ENCODE measurements around the gene TMEM218. TPM values are rescaled to one million over a fixed set of nuclear protein-coding genes. Genes with fewer than 3 reads are reported as not detected.

The TMEM218 gene
- total and polyA plus RNA-seq, 2 of the 8 experiments (the other 6 are each of a cell fraction or from before 2014, with no cell fraction given) = 17.0 to 33.5 TPM

DNA sequence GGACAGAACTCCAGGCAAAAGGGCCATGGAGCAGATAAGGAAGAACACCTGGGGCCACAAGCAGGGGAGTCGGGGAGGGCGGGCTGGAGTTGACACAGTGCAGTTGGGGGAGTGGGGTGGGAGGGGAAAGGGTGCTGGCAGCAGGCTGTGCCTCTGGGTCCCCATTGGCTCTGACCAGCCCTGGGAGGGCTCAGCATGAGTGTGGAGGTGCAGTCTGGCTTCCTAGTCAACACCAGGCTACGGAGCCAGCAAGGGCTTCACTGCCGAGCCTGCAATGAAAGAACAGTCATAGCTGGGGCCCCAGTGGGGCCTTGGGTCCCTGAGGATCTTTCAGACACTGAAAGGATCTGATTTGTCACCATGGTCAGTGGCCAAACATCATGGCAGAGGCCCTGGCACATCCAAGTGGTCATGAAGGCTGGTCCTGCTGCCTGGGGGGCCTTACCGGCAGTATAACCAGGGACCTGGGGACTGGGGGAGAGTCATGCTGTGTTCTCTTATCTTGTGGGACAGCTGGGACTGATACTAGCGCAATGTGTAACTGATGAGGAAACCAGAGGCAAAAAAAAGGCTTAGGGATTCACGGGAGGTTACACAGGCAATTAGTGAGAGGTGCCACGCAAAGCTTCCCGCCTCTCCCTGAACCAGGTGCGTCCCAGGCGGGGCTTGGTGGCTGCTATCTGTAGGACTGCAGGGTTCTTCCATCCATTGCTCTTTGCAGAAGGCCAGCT lies 36.8 kb downstream of the TMEM218 start:
- no peak overlapping the region for H2BK120ac ChIP-seq (replicated peaks; ENCODE audit: low read depth, low read length)
- H4K91ac ChIP-seq (replicated peaks; ENCODE audit: insufficient read length, low read length) = no peak overlapping the region
- no peak overlapping the region for H2BK15ac ChIP-seq (ENCODE audit: low read length)
- H3K14ac ChIP-seq (ENCODE audit: insufficient read length) = no peak overlapping the region
- no peak overlapping the region for H4K8ac ChIP-seq (ENCODE audit: extremely low read depth, insufficient read depth, low read length)
- no peaks in the 10 kb centered on the region for H3K9me3 ChIP-seq (ENCODE audit: insufficient read depth in 2 of 2, low read depth in 1 of 2, low read length in 1 of 2)
- H3K56ac ChIP-seq (replicated peaks; ENCODE audit: insufficient read length, low read depth, low read length) = no peak overlapping the region
- 93% methylated on average over 10 of the region's 11 CpGs; no CpG with 5 or more reads in 1 of the 2 experiments for WGBS, 2 experiments (ENCODE audit: extremely low coverage in 1 of 2, insufficient coverage in 1 of 2, insufficient read length in 1 of 2, insufficient replicate concordance in 2 of 2, low coverage in 1 of 2, low lambda C conversion rate in 2 of 2, missing lambda C conversion rate in 1 of 2)
- no peak overlapping the region for H3K4me2 ChIP-seq (ENCODE audit: insufficient read depth in 1 of 2, low read depth in 2 of 2, low read length in 2 of 2)
- H2AK5ac ChIP-seq (ENCODE audit: low read depth, low read length) = no peak overlapping the region
- H2BK12ac ChIP-seq (ENCODE audit: low read depth, low read length) = no peak overlapping the region
- H4K20me1 ChIP-seq (replicated peaks in 1 of 2; ENCODE audit: control insufficient read depth in 1 of 2, insufficient read depth in 2 of 2, low read length in 2 of 2) = no peaks in the 10 kb centered on the region
- H3K4ac ChIP-seq (replicated peaks; ENCODE audit: insufficient read length, low read depth, low read length) = no peak overlapping the region
- H3K27ac ChIP-seq (ENCODE audit: low read depth, low read length) = no peak overlapping the region
- POLR2A ChIA-PET (ENCODE audit: partially characterized antibody) = interaction anchor here (1.3 kb wide), 1 partner anchor 9 kb away, joined by 4 read pairs; no protein-coding TSS in a partner anchor
- no peaks in the 10 kb centered on the region for H3K36me3 ChIP-seq (ENCODE audit: control insufficient read depth in 2 of 4, insufficient read depth in 4 of 4, low read length in 3 of 4)
- no peak overlapping the region for H3K4me3 ChIP-seq (ENCODE audit: extremely low read depth in 1 of 4, insufficient read depth in 2 of 4, low read depth in 3 of 4, low read length in 4 of 4)
- H3K23me2 ChIP-seq (ENCODE audit: low read depth, low read length) = no peaks in the 10 kb centered on the region
- no peak overlapping the region for H3K9ac ChIP-seq (replicated peaks in 1 of 4; ENCODE audit: extremely low read depth in 1 of 4, low read depth in 3 of 4, low read length in 3 of 4)
- no peak overlapping the region for H2BK5ac ChIP-seq (ENCODE audit: low read depth, low read length)
- H3K79me2 ChIP-seq (ENCODE audit: control insufficient read depth in 1 of 2, insufficient read depth in 2 of 2, low read length in 2 of 2) = no peaks in the 10 kb centered on the region
- DNase-seq (ENCODE audit: low read depth in 1 of 2, low spot score in 2 of 2) (no peak), FAIRE-seq (no peak)
- no peaks in the 10 kb centered on the region; the same call in 1 of the 2 replicates for H3K79me1 ChIP-seq (ENCODE audit: low read depth, low read length)
- H3K27me3 ChIP-seq (replicated peaks in 1 of 4; ENCODE audit: control insufficient read depth in 3 of 4, extremely low read depth in 1 of 4, insufficient read depth in 3 of 4, low read length in 3 of 4) = no peaks in the 10 kb centered on the region; a peak in 1 of 7 replicates
- H4K5ac ChIP-seq (ENCODE audit: insufficient read length, low read depth, low read length) = no peak overlapping the region
- H3K18ac ChIP-seq (ENCODE audit: extremely low read depth, low read length) = no peak overlapping the region
- H2AFZ ChIP-seq (ENCODE audit: low read length) = no peak overlapping the region
- H3K23ac ChIP-seq (ENCODE audit: insufficient read length) = no peak overlapping the region
- CTCF ChIA-PET (ENCODE audit: partially characterized antibody) = interaction anchor here (0.6 to 29.4 kb wide), 10 partner anchors 10 to 331 kb away, joined by 3 to 486 read pairs (median 4); no protein-coding TSS in a partner anchor
- no peak overlapping the region for H2BK20ac ChIP-seq (ENCODE audit: low read length)
- H3K4me1 ChIP-seq (replicated peaks in 1 of 4; ENCODE audit: control insufficient read depth in 3 of 4, insufficient read depth in 4 of 4, low read length in 3 of 4) = peaks cover 0 to 5% (median 0%) of the 10 kb centered on the region in 4 experiments; a peak in 2 of 7 replicates
- TF ChIP-seq CREB1 (IDR thresholded peaks at IDR 0.05) (no peak), SP1 (IDR thresholded peaks at IDR 0.05; ENCODE audit: low read depth, low read length) (no peak), YY1 (IDR thresholded peaks at IDR 0.05; ENCODE audit: low read depth, low read length) (no peak)
